ENCODE results near the gene RASGRF2.

- TF ChIP-seq POLR2AphosphoS5 (IDR thresholded peaks at IDR 0.05; ENCODE audit: low read depth, low read length) (no peak), POLR2A (IDR thresholded peaks at IDR 0.05; ENCODE audit: low read depth, low read length) (no peak), TAF1 (IDR thresholded peaks at IDR 0.05; ENCODE audit: borderline replicate concordance, low read depth, low read length) (no peak)
Observed at GRCh38 chr5:81136557-81136956, 176.4 kb downstream of the RASGRF2 start.
